A673 (cell line): ENCODE results near the gene ARHGEF4. TPM values are rescaled to one million over a fixed set of nuclear protein-coding genes. Genes with fewer than 3 reads are reported as not detected.

Experiments used
- BruUV-seq: library from RNA; stranded (reverse); fragments of 400-500 nt; replicated peaks from 2 replicates; lab custom pipeline; 2021; lab: Mats Ljungman, UMichigan
- CTCF ChIA-PET: fragments of 300-600 bp; sonication (Branson Sonifier 250); formaldehyde crosslinking; loops from one replicate; lab custom pipeline; 2022; ENCODE audit warnings: antibody characterized with exemption; lab: Charles Lee
- POLR2A ChIA-PET: fragments of 300-600 bp; sonication (Branson Sonifier 250); formaldehyde crosslinking; loops from one replicate; lab custom pipeline; 2022; ENCODE audit warnings: antibody characterized with exemption; ENCODE audit not compliant: low non-redundant PET; lab: Charles Lee
- DNase-seq: peaks from one replicate; pipeline ENCODE4 v3.0.0-alpha.2; 2015; ENCODE audit warnings: low spot score
- H3K27ac ChIP-seq: fragments of 200-600 bp; sonication (generic); 2 replicates; pipeline ENCODE4 v1.5.1; 2016; ENCODE audit warnings: mixed run types, low read depth, mild to moderate bottlenecking, mixed read lengths, antibody characterized with exemption, low read length; ENCODE audit not compliant: poor library complexity, severe bottlenecking
- H3K27me3 ChIP-seq: fragments of 200-600 bp; sonication (generic); replicated peaks from 2 replicates; pipeline ENCODE4 v1.6.1; 2017; ENCODE audit warnings: mixed run types, low read depth, mild to moderate bottlenecking, mixed read lengths, antibody characterized with exemption, low read length; ENCODE audit not compliant: insufficient read depth, poor library complexity
- H3K36me3 ChIP-seq: fragments of 200-600 bp; sonication (generic); 2 replicates; pipeline ENCODE4 v1.6.1; 2016; ENCODE audit warnings: mixed run types, mild to moderate bottlenecking, mixed read lengths, antibody characterized with exemption, low read length; ENCODE audit not compliant: insufficient read depth, poor library complexity, severe bottlenecking
- H3K4me1 ChIP-seq: fragments of 200-600 bp; sonication (generic); 2 replicates; pipeline ENCODE4 v1.6.1; 2017; ENCODE audit warnings: mixed run types, mild to moderate bottlenecking, mixed read lengths, antibody characterized with exemption, low read length; ENCODE audit not compliant: insufficient read depth, poor library complexity, severe bottlenecking
- H3K4me3 ChIP-seq: fragments of 200-600 bp; sonication (generic); 2 replicates; pipeline ENCODE4 v1.5.1; 2016; ENCODE audit warnings: low read depth, mixed run types, mild to moderate bottlenecking, mixed read lengths, low read length; ENCODE audit not compliant: poor library complexity, severe bottlenecking
- H3K9me3 ChIP-seq: fragments of 200-600 bp; sonication (generic); 2 replicates; pipeline ENCODE4 v1.6.1; 2016; ENCODE audit warnings: mixed run types, low read depth, mild to moderate bottlenecking, mixed read lengths, antibody characterized with exemption, low read length; ENCODE audit not compliant: poor library complexity, severe bottlenecking
- EZH2 ChIP-seq: fragments of 200-600 bp; sonication (generic); IDR thresholded peaks from 2 replicates; pipeline ENCODE4 v1.6.1; 2017; ENCODE audit warnings: borderline replicate concordance, low read depth, mild to moderate bottlenecking, mixed read lengths, antibody characterized with exemption, low read length; ENCODE audit not compliant: poor library complexity, severe bottlenecking
- intact Hi-C: fragments of 100-400 bp; cut with micrococcal nuclease; formaldehyde crosslinking; loops from one replicate; pipeline ENCODE4 v1.10.0; 2022; ENCODE audit not compliant: unreplicated experiment
- total RNA-seq: library from RNA; stranded (reverse); gene quantifications from 2 replicates; pipeline ENCODE4 v1.2.3, GENCODE V29; 2021
- TF ChIP-seq, protein P1 (sequence below): fragments of 300-800, 200-600 bp; sonication (generic); conservative IDR thresholded peaks from 2 replicates; pipeline ENCODE4 v1.5.1; 2017; ENCODE audit warnings: low read depth, mild to moderate bottlenecking, antibody characterized with exemption, low read length, moderate library complexity, mixed read lengths

Gene ARHGEF4
- total RNA-seq, 1 experiment from 2014 or later = 2.1 TPM

DNA sequence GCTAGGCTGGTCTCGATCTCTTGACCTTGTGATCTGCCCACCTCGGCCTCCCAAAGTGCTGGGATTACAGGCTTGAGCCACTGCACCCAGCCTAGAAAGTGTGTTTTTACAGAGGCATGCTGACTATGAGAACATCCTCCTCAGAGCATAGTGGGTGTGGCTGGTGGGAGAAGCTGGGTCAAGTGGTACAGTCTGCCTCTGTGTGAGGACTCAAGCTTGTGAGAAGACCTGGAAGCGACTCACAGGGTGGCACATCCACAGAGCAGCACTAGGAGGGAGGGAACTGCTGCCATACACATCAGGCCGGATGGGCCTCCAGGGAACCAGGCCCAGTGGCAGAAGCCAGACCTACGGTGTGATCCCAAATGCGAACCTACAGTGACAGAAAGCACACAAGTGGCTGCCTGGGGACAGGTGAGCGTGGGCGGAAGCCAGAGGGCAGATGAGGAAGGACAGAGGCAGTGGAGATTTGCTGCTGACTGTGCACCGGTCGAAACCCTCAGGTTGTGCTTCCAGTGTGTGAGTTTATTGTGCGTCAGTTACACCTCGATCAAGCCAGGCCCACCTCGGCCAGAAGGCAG lies 8.9 kb downstream of the ARHGEF4 start:
- no peak for DNase-seq
- Histone ChIP-seq H3K4me3 (no peak overlapping the region), H3K4me1 (no peaks in the 10 kb centered on the region), H3K27me3 (no peaks in the 10 kb centered on the region), H3K9me3 (no peaks in the 10 kb centered on the region), H3K36me3 (no peaks in the 10 kb centered on the region), H3K27ac (no peak overlapping the region)
- intact Hi-C loops = no loop called here
- ChIA-PET POLR2A (no interaction called here), CTCF (no interaction called here)
- BruUV-seq = no TSS peak
- TF ChIP-seq, protein P1, sequence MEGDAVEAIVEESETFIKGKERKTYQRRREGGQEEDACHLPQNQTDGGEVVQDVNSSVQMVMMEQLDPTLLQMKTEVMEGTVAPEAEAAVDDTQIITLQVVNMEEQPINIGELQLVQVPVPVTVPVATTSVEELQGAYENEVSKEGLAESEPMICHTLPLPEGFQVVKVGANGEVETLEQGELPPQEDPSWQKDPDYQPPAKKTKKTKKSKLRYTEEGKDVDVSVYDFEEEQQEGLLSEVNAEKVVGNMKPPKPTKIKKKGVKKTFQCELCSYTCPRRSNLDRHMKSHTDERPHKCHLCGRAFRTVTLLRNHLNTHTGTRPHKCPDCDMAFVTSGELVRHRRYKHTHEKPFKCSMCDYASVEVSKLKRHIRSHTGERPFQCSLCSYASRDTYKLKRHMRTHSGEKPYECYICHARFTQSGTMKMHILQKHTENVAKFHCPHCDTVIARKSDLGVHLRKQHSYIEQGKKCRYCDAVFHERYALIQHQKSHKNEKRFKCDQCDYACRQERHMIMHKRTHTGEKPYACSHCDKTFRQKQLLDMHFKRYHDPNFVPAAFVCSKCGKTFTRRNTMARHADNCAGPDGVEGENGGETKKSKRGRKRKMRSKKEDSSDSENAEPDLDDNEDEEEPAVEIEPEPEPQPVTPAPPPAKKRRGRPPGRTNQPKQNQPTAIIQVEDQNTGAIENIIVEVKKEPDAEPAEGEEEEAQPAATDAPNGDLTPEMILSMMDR = no peak

DNA sequence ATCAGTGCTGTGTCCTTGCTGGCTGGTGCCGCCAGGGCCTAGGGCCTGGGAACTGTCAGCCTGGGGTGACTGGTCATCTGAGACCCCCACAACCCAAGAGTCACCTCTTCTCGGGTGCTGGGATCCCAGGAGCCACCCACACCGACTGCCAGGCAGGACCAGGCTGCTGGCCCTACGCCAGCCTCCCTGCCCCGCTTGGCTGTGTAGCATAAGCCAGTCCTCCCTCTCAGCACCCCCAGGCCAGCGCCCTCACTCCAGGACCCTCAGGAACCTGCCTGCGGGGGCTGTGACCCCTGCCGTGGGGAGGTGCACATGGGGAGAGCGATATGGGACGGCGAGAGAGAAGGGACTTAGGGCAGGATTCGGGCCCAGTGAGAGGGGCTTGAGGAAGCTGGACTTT lies 9.5 kb downstream of the ARHGEF4 start:
- intact Hi-C loops = no loop called here

DNA sequence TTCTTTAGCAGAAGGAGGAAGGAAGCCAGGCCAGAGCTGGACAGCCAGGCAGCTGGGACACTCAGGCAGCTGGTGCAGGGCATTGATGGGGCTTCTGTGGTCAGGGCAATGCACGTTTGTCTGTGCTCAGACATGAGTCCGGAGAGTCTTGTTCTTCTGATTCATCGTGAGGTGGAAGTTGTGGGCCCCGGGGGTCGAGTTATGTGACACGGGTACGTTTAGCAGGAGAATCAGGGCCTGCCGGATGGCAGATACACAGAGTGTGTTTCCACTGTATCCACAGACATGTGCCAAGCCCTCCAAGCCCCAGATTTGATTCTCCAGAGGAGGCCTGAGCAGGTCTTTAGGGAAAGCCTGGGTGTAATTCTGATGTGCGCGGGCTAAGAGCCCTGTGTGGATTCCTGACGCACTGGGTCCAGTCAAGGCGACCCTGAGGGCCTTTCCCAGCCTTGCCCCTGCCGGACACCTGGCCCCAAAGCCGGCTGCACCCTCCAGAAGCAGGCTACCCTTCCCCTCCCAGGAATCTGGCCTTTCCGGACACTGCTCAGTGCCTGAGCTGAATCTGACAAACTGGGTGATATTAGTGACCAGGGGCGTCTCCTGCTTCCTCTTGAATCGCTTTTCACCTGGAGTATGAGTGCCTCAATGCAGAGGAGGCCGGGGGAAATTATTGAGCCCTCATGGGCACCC lies 10.1 kb downstream of the ARHGEF4 start:
- Histone ChIP-seq H3K36me3 (no peaks in the 10 kb centered on the region), H3K27me3 (no peaks in the 10 kb centered on the region), H3K9me3 (no peaks in the 10 kb centered on the region), H3K4me1 (no peaks in the 10 kb centered on the region), H3K4me3 (no peak overlapping the region), H3K27ac (no peak overlapping the region)
- BruUV-seq = no TSS peak
- ChIA-PET CTCF (no interaction called here), POLR2A (no interaction called here)
- TF ChIP-seq, protein P1 = no peak
- no peak for TF ChIP-seq EZH2
- intact Hi-C loops = no loop called here
- no peak for DNase-seq

More for the DNA sequence above, 9.5 kb downstream of the ARHGEF4 start:
- H3K4me1 ChIP-seq = no peaks in the 10 kb centered on the region
- H3K9me3 ChIP-seq = no peaks in the 10 kb centered on the region
- no TSS peak for BruUV-seq
- H3K4me3 ChIP-seq = no peak overlapping the region
- CTCF ChIA-PET = no interaction called here
- no peak for DNase-seq
- H3K27me3 ChIP-seq = no peaks in the 10 kb centered on the region
- no peak overlapping the region for H3K27ac ChIP-seq
- no peak for TF ChIP-seq EZH2
- TF ChIP-seq, protein P1 = no peak
- POLR2A ChIA-PET = no interaction called here
- no peaks in the 10 kb centered on the region for H3K36me3 ChIP-seq
